Neural progenitor cell (in vitro differentiated cells): Measurements from ENCODE around the gene SUCO. TPM values are rescaled to one million over a fixed set of nuclear protein-coding genes. Genes with fewer than 3 reads are reported as not detected.

Experiments used
- DNase-seq: peaks from one replicate; pipeline ENCODE4 v3.0.0-alpha.2; 2016; ENCODE audit warnings: low spot score
- H2AFZ ChIP-seq: fragments of 200-600 bp; sonication (generic); replicated peaks from 2 replicates; pipeline ENCODE4 v1.6.1; 2016; ENCODE audit warnings: antibody characterized with exemption
- H3F3A ChIP-seq: fragments of 200-600 bp; sonication (generic); 2 replicates; pipeline ENCODE4 v1.6.1; 2016; ENCODE audit warnings: antibody characterized with exemption, low read depth
- H3K27ac ChIP-seq: fragments of 200-600 bp; sonication (generic); 2 replicates; pipeline ENCODE4 v1.5.1; 2016; ENCODE audit warnings: mild to moderate bottlenecking
- H3K27me3 ChIP-seq: fragments of 200-600 bp; sonication (generic); 2 replicates; pipeline ENCODE4 v1.6.1; 2016; ENCODE audit warnings: mild to moderate bottlenecking, moderate library complexity
- H3K36me3 ChIP-seq: fragments of 200-600 bp; sonication (generic); 2 replicates; pipeline ENCODE4 v1.5.1; 2016
- H3K4me1 ChIP-seq: fragments of 200-600 bp; sonication (generic); 2 replicates; pipeline ENCODE4 v1.6.1; 2016; ENCODE audit warnings: mixed run types
- H3K4me2 ChIP-seq: fragments of 200-600 bp; sonication (generic); 2 replicates; pipeline ENCODE4 v1.6.1; 2016
- H3K4me3 ChIP-seq: fragments of 200-600 bp; sonication (generic); 2 replicates; pipeline ENCODE4 v1.5.1; 2016
- H3K79me2 ChIP-seq: fragments of 200-600 bp; sonication (generic); 2 replicates; pipeline ENCODE4 v1.6.1; 2016; ENCODE audit warnings: low read depth
- H3K9ac ChIP-seq: fragments of 200-600 bp; sonication (generic); 2 replicates; pipeline ENCODE4 v1.6.1; 2016
- H3K9me3 ChIP-seq: fragments of 200-600 bp; sonication (generic); 2 replicates; pipeline ENCODE4 v1.5.1; 2016; ENCODE audit warnings: low read depth
- H4K20me1 ChIP-seq: fragments of 200-600 bp; sonication (generic); 2 replicates; pipeline ENCODE4 v1.6.1; 2016; ENCODE audit warnings: low read depth
- H3K27ac Mint-ChIP-seq: 3 replicates; pipeline ENCODE4 v1.8.0; 2021; ENCODE audit warnings: mixed read lengths
- H3K27me3 Mint-ChIP-seq: 2 replicates; pipeline ENCODE4 v1.8.0; 2022; ENCODE audit warnings: low read depth, mild to moderate bottlenecking, inconsistent platforms, moderate library complexity, mixed read lengths; ENCODE audit not compliant: insufficient read depth
- H3K36me3 Mint-ChIP-seq: 3 replicates; pipeline ENCODE4 v1.8.0; 2021; ENCODE audit warnings: mixed read lengths
- H3K4me1 Mint-ChIP-seq: 3 replicates; pipeline ENCODE4 v1.8.0; 2021; ENCODE audit warnings: mixed read lengths
- H3K4me3 Mint-ChIP-seq: 3 replicates; pipeline ENCODE4 v1.8.0; 2021; ENCODE audit warnings: mild to moderate bottlenecking, moderate library complexity, mixed read lengths
- H3K9me3 Mint-ChIP-seq: 3 replicates; pipeline ENCODE4 v1.8.0; 2020; ENCODE audit warnings: mixed read lengths
- CTCF ChIP-seq: fragments of 200-600 bp; sonication (generic); IDR thresholded peaks from 2 replicates; pipeline ENCODE4 v1.5.1; 2017; ENCODE audit warnings: antibody characterized with exemption, mild to moderate bottlenecking
- EZH2 ChIP-seq: fragments of 200-600 bp; sonication (generic); IDR thresholded peaks from 2 replicates; pipeline ENCODE4 v1.6.1; 2017; ENCODE audit warnings: antibody characterized with exemption, mild to moderate bottlenecking, moderate library complexity
- EZH2phosphoT487 ChIP-seq: fragments of 200-600 bp; sonication (generic); IDR thresholded peaks from 2 replicates; pipeline ENCODE4 v1.6.1; 2017; ENCODE audit warnings: antibody characterized with exemption
- total RNA-seq: library from RNA; depleted of rRNA; stranded (reverse); fragments of >200 nt; gene quantifications from 2 replicates; pipeline ENCODE4 v1.2.3, GENCODE V29; 2015; ENCODE audit warnings: low replicate concordance

The SUCO gene
- total RNA-seq, 1 donor from 2014 or later = 109 TPM

- DNase-seq = no peak
- Histone ChIP-seq H3K4me3 (no peak overlapping the region), H3K9ac (no peak overlapping the region), H3K36me3 (no peaks in the 10 kb centered on the region), H3F3A (peaks cover 8% of the 10 kb centered on the region), H4K20me1 (no peaks in the 10 kb centered on the region), H2AFZ (no peak overlapping the region), H3K79me2 (no peaks in the 10 kb centered on the region), H3K4me2 (peak overlapping the region; percentile 5), H3K4me1 (peaks cover 14% of the 10 kb centered on the region), H3K27ac (no peak overlapping the region), H3K27me3 (peaks cover 36% of the 10 kb centered on the region), H3K9me3 (no peaks in the 10 kb centered on the region)
- H3K4me3 Mint-ChIP-seq = no peak overlapping the region
- H3K36me3 Mint-ChIP-seq = no peaks in the 10 kb centered on the region
- no peaks in the 10 kb centered on the region for H3K9me3 Mint-ChIP-seq
- H3K27ac Mint-ChIP-seq = no peak overlapping the region
- TF ChIP-seq EZH2phosphoT487 = no peak
- no peak for TF ChIP-seq EZH2
- TF ChIP-seq CTCF = no peak
- H3K4me1 Mint-ChIP-seq = peaks cover 34% of the 10 kb centered on the region
- peaks cover 2% of the 10 kb centered on the region for H3K27me3 Mint-ChIP-seq
Measured at GRCh38 chr1:172488393-172488792, 44.6 kb upstream of the SUCO start.

- Histone ChIP-seq H3K4me2 (no peak overlapping the region), H3K79me2 (no peaks in the 10 kb centered on the region), H3K4me1 (peaks cover 14% of the 10 kb centered on the region), H3K9me3 (no peaks in the 10 kb centered on the region), H3K27ac (no peak overlapping the region), H3K27me3 (peaks cover 32% of the 10 kb centered on the region), H3K4me3 (no peak overlapping the region), H3K9ac (no peak overlapping the region), H4K20me1 (no peaks in the 10 kb centered on the region), H3F3A (peaks cover 8% of the 10 kb centered on the region), H2AFZ (no peak overlapping the region), H3K36me3 (no peaks in the 10 kb centered on the region)
- Mint-ChIP-seq H3K27me3 (peaks cover 2% of the 10 kb centered on the region), H3K36me3 (no peaks in the 10 kb centered on the region), H3K4me1 (peaks cover 34% of the 10 kb centered on the region), H3K4me3 (no peak overlapping the region), H3K27ac (no peak overlapping the region), H3K9me3 (no peaks in the 10 kb centered on the region)
- no peak for TF ChIP-seq EZH2
- TF ChIP-seq EZH2phosphoT487 = no peak
- no peak for TF ChIP-seq CTCF
- DNase-seq = no peak
Measured at GRCh38 chr1:172489847-172490246, 43.1 kb upstream of the SUCO start.

- no peaks in the 10 kb centered on the region for H3K9me3 ChIP-seq
- no peak overlapping the region for H3K4me3 Mint-ChIP-seq
- no peaks in the 10 kb centered on the region for H3K36me3 Mint-ChIP-seq
- H3K27me3 Mint-ChIP-seq = peaks cover 2% of the 10 kb centered on the region
- no peaks in the 10 kb centered on the region for H3K36me3 ChIP-seq
- H3K9me3 Mint-ChIP-seq = no peaks in the 10 kb centered on the region
- H3K4me3 ChIP-seq = no peak overlapping the region
- no peak overlapping the region for H2AFZ ChIP-seq
- H3K27ac Mint-ChIP-seq = no peak overlapping the region
- TF ChIP-seq EZH2phosphoT487 = no peak
- TF ChIP-seq EZH2 = no peak
- no peak for TF ChIP-seq CTCF
- H3K27ac ChIP-seq = no peak overlapping the region
- no peak overlapping the region for H3K9ac ChIP-seq
- no peaks in the 10 kb centered on the region for H4K20me1 ChIP-seq
- H3F3A ChIP-seq = peaks cover 9% of the 10 kb centered on the region
- H3K4me2 ChIP-seq = no peak overlapping the region
- H3K4me1 Mint-ChIP-seq = peaks cover 44% of the 10 kb centered on the region
- no peaks in the 10 kb centered on the region for H3K79me2 ChIP-seq
- H3K4me1 ChIP-seq = peaks cover 16% of the 10 kb centered on the region
- peaks cover 17% of the 10 kb centered on the region for H3K27me3 ChIP-seq
- no peak for DNase-seq
Measured at GRCh38 chr1:172492421-172492820, 40.5 kb upstream of the SUCO start.
